Trophoblast cell (in vitro differentiated cells and primary cell): ENCODE results near the gene MTUS2.
"Not testable (repeated sequence)": the region's sequence is repeated elsewhere in the genome, so short reads cannot be mapped to it uniquely, and the experiment has no call there.

ENCODE experiments used
- DNase-seq, 2 donors: peaks; one replicate each; pipeline ENCODE4 v3.0.0-alpha.2; 2016
- H2AFZ ChIP-seq: 2 replicates; pipeline ENCODE4 v1.6.1; 2013; ENCODE audit warnings: low read length, moderate library complexity, mild to moderate bottlenecking; ENCODE audit not compliant: insufficient read depth, poor library complexity
- H2AK5ac ChIP-seq: 2 replicates; pipeline ENCODE4 v1.6.1; 2013; ENCODE audit warnings: mild to moderate bottlenecking, low read length
- H2BK120ac ChIP-seq: 2 replicates; pipeline ENCODE4 v1.6.1; 2013; ENCODE audit warnings: low read length, mild to moderate bottlenecking, moderate library complexity; ENCODE audit not compliant: insufficient read depth, poor library complexity
- H2BK12ac ChIP-seq: 2 replicates; pipeline ENCODE4 v1.6.1; 2013; ENCODE audit warnings: mild to moderate bottlenecking, low read length, moderate library complexity
- H2BK5ac ChIP-seq: 2 replicates; pipeline ENCODE4 v1.6.1; 2013; ENCODE audit warnings: low read length, low read depth, moderate library complexity, mild to moderate bottlenecking; ENCODE audit not compliant: poor library complexity
- H3K14ac ChIP-seq: 2 replicates; pipeline ENCODE4 v1.6.1; 2013; ENCODE audit warnings: mild to moderate bottlenecking, low read length
- H3K18ac ChIP-seq: 2 replicates; pipeline ENCODE4 v1.6.1; 2013; ENCODE audit warnings: mild to moderate bottlenecking, low read length
- H3K23ac ChIP-seq: 2 replicates; pipeline ENCODE4 v1.6.1; 2013; ENCODE audit warnings: low read length
- H3K27ac ChIP-seq: 2 replicates; pipeline ENCODE4 v1.5.1; 2013; ENCODE audit warnings: low read depth, mild to moderate bottlenecking, inconsistent platforms, low read length, moderate library complexity
- H3K27me3 ChIP-seq: 2 replicates; pipeline ENCODE4 v1.6.1; 2013; ENCODE audit warnings: inconsistent platforms, mild to moderate bottlenecking, low read length, moderate library complexity; ENCODE audit not compliant: insufficient read depth
- H3K36me3 ChIP-seq, 2 experiments: 1 replicate in 1 of 2; 2 replicates in 1 of 2; pipeline ENCODE4 v1.6.1; 2013; ENCODE audit warnings: low read length in 2 of 2, mild to moderate bottlenecking in 2 of 2, moderate library complexity in 1 of 2; ENCODE audit not compliant: insufficient read depth in 2 of 2, control insufficient read depth in 1 of 2
- H3K4ac ChIP-seq: 2 replicates; pipeline ENCODE4 v1.6.1; 2013; ENCODE audit warnings: low read depth, mild to moderate bottlenecking, low read length, moderate library complexity
- H3K4me1 ChIP-seq, 2 experiments: 1 replicate in 1 of 2; 2 replicates in 1 of 2; pipeline ENCODE4 v1.6.1; 2013; ENCODE audit warnings: low read length in 2 of 2, mild to moderate bottlenecking in 2 of 2, moderate library complexity in 1 of 2; ENCODE audit not compliant: insufficient read depth in 2 of 2, control insufficient read depth in 1 of 2
- H3K4me2 ChIP-seq: 2 replicates; pipeline ENCODE4 v1.6.1; 2013; ENCODE audit warnings: inconsistent platforms, mild to moderate bottlenecking, low read length, moderate library complexity
- H3K4me3 ChIP-seq: 2 replicates; pipeline ENCODE4 v1.5.1; 2013; ENCODE audit warnings: mild to moderate bottlenecking, low read depth, low read length, inconsistent platforms
- H3K79me1 ChIP-seq: one replicate; pipeline ENCODE4 v1.6.1; 2013; ENCODE audit warnings: low read length
- H3K79me2 ChIP-seq: 2 replicates; pipeline ENCODE4 v1.6.1; 2013; ENCODE audit warnings: low read length, mild to moderate bottlenecking; ENCODE audit not compliant: control insufficient read depth, insufficient read depth, poor library complexity
- H3K9ac ChIP-seq: 2 replicates; pipeline ENCODE4 v1.6.1; 2013; ENCODE audit warnings: mild to moderate bottlenecking, low read length
- H3K9me3 ChIP-seq: 2 replicates; pipeline ENCODE4 v1.6.1; 2013; ENCODE audit warnings: low read depth, mild to moderate bottlenecking, control low read depth, inconsistent platforms, low read length; ENCODE audit not compliant: insufficient read depth
- H4K12ac ChIP-seq: 2 replicates; pipeline ENCODE4 v1.6.1; 2013; ENCODE audit warnings: low read depth, mild to moderate bottlenecking, low read length, moderate library complexity
- H4K8ac ChIP-seq: 2 replicates; pipeline ENCODE4 v1.6.1; 2013; ENCODE audit warnings: low read depth, mild to moderate bottlenecking, low read length, moderate library complexity
- H4K91ac ChIP-seq: one replicate; pipeline ENCODE4 v1.6.1; 2013; ENCODE audit warnings: low read depth, mild to moderate bottlenecking, low read length, moderate library complexity
- WGBS: extraction: QIAGEN DNeasy Blood & Tissue Kit; methylation state at CpG from one replicate; pipeline ENCODE4 v1.1.7; 2013; ENCODE audit warnings: missing lambda C conversion rate; ENCODE audit not compliant: insufficient read length, insufficient coverage; ENCODE audit errors: extremely low coverage; 5-methylcytosine and 5-hydroxymethylcytosine counted together

MTUS2 gene

DNA sequence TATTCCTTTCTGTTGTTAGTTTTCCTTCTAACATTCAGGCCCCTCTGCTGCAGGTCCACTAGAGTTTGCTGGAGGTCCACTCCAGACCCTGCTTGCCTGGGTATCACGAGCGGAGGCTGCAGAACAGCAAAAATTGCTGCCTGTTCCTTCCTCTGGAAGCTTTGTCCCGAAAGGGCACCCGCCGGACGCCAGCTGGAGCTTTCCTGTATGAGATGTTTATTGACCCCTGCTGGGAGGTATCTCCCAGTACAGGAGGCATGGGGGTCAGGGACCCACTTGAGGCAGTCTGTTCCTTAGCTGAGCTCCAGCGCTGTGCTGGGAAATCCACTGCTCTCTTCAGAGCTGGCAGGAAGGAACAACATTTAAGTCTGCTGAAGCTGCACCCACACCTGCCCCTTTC is 516.2 kb downstream of the MTUS2 start:
- Histone ChIP-seq H3K36me3 (no peaks in the 10 kb centered on the region), H3K27ac (no peak overlapping the region), H3K18ac (no peak overlapping the region), H3K9me3 (peaks cover 1% of the 10 kb centered on the region), H2BK5ac (no peak overlapping the region), H4K8ac (no peak overlapping the region), H4K12ac (no peak overlapping the region), H3K23ac (no peak overlapping the region), H2AK5ac (no peak overlapping the region), H3K4ac (no peak overlapping the region), H4K91ac (no peak overlapping the region), H3K9ac (no peak overlapping the region), H3K79me1 (no peaks in the 10 kb centered on the region), H3K4me3 (no peak overlapping the region), H2BK12ac (no peak overlapping the region), H3K4me1 (no peaks in the 10 kb centered on the region), H3K79me2 (no peaks in the 10 kb centered on the region), H2AFZ (no peak overlapping the region), H2BK120ac (no peak overlapping the region), H3K14ac (no peak overlapping the region), H3K4me2 (no peak overlapping the region), H3K27me3 (no peaks in the 10 kb centered on the region)
- DNase-seq: no peak
- no CpG with 5 or more reads among the region's 7 CpGs for WGBS

DNA sequence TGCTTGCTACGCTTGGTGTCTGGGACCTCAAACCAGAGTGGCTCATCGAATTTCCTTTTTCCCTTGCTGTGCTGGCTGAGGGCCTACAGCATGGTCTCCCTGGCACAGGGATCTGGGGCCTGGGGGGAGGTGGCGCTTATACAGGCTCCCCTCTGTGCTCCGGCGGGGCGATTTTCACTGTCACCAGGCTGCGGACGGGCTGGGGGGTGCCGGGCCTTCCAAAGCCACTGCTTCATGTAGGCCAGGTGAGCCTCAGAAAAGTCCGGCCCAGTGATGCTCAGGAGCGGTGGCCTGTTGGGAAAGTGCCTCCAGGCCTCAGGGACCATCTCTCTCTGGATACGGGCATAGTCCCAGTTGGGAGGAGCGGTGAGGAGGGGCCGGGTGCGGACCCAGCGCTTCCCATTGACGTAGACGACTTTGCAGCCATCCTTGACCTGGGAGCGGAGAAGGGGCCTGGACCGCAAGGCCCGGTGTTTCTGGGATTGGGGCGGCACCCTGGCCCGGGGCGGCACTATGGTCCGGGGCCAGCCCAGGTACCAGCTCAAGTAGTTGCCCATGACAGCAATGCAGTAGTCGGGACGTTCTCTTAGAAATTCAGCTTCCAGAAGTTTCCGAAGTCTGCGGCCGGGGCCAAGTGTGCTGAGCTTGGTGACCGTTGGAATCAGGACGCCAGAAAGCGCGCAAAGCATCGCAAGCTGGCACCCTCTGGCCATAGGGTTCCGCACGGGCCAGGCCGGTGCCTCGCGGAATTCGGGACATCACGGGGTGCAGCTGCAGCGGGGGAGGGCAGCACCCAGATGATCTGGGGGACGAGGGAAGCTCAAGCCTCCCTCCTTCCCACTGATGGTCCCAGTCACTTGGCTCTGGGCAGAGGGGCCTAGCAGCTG is 519.5 kb downstream of the MTUS2 start:
- no peak overlapping the region for H2AK5ac ChIP-seq
- H3K18ac ChIP-seq: no peak overlapping the region
- no peak overlapping the region for H3K9ac ChIP-seq
- peaks cover 1% of the 10 kb centered on the region for H3K9me3 ChIP-seq
- no peak overlapping the region for H3K14ac ChIP-seq
- H3K4ac ChIP-seq: no peak overlapping the region
- no peak overlapping the region for H4K8ac ChIP-seq
- H3K4me3 ChIP-seq: no peak overlapping the region
- no peaks in the 10 kb centered on the region for H3K27me3 ChIP-seq
- no peak overlapping the region for H3K4me2 ChIP-seq
- H4K91ac ChIP-seq: no peak overlapping the region
- no peak overlapping the region for H3K23ac ChIP-seq
- H3K79me1 ChIP-seq: no peaks in the 10 kb centered on the region
- no peaks in the 10 kb centered on the region for H3K36me3 ChIP-seq
- H2AFZ ChIP-seq: no peak overlapping the region
- H2BK120ac ChIP-seq: no peak overlapping the region
- no peak overlapping the region for H2BK12ac ChIP-seq
- no peak for DNase-seq
- H3K27ac ChIP-seq: no peak overlapping the region
- no peaks in the 10 kb centered on the region for H3K79me2 ChIP-seq
- no peak overlapping the region for H2BK5ac ChIP-seq
- no peaks in the 10 kb centered on the region for H3K4me1 ChIP-seq
- no peak overlapping the region for H4K12ac ChIP-seq
- WGBS: no CpG with 5 or more reads among the region's 44 CpGs

DNA sequence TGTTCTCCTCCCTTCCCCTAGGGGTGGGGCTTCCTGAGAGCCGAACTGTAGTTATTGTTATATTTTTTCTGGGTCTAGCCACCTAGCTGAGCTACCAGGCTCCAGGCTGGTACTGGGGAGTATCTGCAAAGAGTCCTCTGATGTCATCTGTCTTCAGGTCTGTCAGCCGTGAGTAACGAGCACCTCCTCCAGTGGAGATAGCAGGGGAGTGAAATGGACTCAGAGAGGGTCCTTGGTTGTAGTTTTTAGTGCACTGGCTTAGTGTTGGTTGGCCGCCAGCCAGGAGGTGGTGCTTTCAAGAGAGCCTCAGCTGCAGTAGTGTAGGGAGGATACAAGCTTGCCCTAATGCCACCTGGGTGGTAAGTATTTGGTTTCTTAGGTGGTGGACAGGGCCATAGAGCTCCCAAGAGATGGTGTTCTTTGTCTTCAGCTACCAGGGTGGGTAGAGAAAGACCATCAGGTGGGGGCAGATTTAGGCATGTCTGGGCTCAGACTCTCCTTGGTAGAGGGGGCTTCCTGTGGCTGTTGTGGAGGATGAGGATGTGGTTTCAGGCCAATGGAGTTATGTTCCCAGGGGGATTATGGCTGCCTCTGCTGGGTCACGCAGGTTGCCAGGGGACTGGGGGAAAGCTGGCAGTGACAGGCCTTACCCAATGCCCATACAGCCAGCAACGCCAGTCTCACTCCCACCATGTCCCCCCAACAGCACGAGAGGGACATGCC is 525.9 kb downstream of the MTUS2 start:
- H3K4ac ChIP-seq, H3K9me3 ChIP-seq, DNase-seq, H4K12ac ChIP-seq, H3K79me2 ChIP-seq, H2AK5ac ChIP-seq, H3K36me3 ChIP-seq, H4K8ac ChIP-seq, H2BK5ac ChIP-seq, H3K79me1 ChIP-seq, H3K14ac ChIP-seq, H2AFZ ChIP-seq, H3K4me3 ChIP-seq, H3K9ac ChIP-seq, H3K4me2 ChIP-seq, H3K23ac ChIP-seq, H4K91ac ChIP-seq, H2BK120ac ChIP-seq, H3K27ac ChIP-seq, H3K18ac ChIP-seq, H3K27me3 ChIP-seq, H2BK12ac ChIP-seq, H3K4me1 ChIP-seq: not testable (repeated sequence)
- WGBS: no CpG with 5 or more reads among the region's 7 CpGs

DNA sequence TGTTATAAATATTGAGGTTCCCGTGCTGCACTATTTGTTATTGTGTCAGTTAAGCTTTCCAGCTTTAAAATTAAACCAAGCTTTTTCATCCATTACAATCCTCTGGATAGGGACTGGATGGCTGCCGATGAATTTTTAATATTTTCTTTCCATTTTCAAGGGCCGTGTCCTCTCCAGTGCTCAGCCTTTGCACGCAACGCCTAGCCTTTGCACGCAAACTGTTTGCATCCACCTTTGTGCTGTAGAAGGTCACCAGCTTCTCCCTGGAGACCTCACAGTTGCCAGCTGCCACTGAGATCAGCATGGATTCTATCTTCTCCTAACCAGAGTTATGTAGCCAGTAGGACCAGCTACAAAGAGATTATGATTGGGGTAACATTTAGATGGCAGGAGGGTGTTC is 534.9 kb downstream of the MTUS2 start:
- no peak overlapping the region for H3K23ac ChIP-seq
- H2AFZ ChIP-seq: no peak overlapping the region
- H3K36me3 ChIP-seq: no peaks in the 10 kb centered on the region
- no peak overlapping the region for H3K4me2 ChIP-seq
- no peak overlapping the region for H3K14ac ChIP-seq
- no peak overlapping the region for H4K12ac ChIP-seq
- H3K4me1 ChIP-seq: peaks cover 0 to 8% of the 10 kb centered on the region in 2 experiments
- no peaks in the 10 kb centered on the region for H3K79me1 ChIP-seq
- no peak overlapping the region for H2BK12ac ChIP-seq
- H3K18ac ChIP-seq: no peak overlapping the region
- no peak overlapping the region for H3K4ac ChIP-seq
- no peak overlapping the region for H2BK120ac ChIP-seq
- no peak overlapping the region for H2AK5ac ChIP-seq
- no peaks in the 10 kb centered on the region for H3K79me2 ChIP-seq
- no peak overlapping the region for H3K4me3 ChIP-seq
- H4K91ac ChIP-seq: no peak overlapping the region
- no peak overlapping the region for H4K8ac ChIP-seq
- H3K27ac ChIP-seq: no peak overlapping the region
- H2BK5ac ChIP-seq: no peak overlapping the region
- no peaks in the 10 kb centered on the region for H3K27me3 ChIP-seq
- H3K9me3 ChIP-seq: peaks cover 1% of the 10 kb centered on the region
- WGBS: no CpG with 5 or more reads among the region's 6 CpGs
- no peak overlapping the region for H3K9ac ChIP-seq
- DNase-seq: no peak
